ENCODE measurements around the gene GIPR.
A peak's percentile ranks its signal among the peaks of the same experiment; 100 is the strongest.

GIPR gene

DNA sequence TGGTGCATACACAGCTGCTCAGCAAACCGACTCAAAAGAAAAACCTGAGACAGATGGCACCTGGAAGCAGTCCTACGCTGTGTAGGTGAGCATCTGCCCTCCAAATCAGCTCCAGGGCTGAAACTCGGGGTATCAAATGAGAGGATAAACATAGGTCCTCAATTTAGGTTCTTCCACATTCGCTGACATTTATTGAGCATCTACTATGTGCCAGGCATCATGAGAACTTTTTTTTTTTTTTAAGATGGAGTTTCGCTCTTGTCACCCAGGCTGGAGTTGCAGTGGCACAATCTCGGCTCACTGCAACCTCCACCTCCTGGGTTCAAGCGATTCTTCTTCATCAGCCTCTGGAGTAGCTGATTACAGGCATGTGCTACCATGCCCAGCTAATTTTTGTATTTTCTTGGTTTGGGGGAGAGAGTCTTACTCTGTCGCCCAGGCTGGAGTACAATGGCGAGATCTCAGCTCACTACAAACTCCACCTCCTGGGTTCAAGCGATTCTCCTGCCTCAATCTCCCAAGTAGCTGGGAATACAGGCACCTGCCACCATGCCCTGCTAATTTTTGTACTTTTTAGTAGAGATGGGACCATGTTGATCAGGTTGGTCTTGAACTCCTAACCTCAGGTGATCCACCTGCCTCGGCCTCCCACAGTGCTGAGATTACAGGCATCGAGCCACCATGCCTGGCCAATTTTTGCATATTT is 37.8 kb downstream of the GIPR start:
- H3K79me2 ChIP-seq (ENCODE audit: control insufficient read depth, low read length), result peaks cover 9% of the 10 kb centered on the region
- no peaks in the 10 kb centered on the region for H3K9me3 ChIP-seq (ENCODE audit: control insufficient read depth, insufficient read depth, low read length)
- TF ChIP-seq EZH2phosphoT487 (IDR thresholded peaks at IDR 0.05; ENCODE audit: borderline replicate concordance, low read length), result no peak
- TF ChIP-seq, protein P1, sequence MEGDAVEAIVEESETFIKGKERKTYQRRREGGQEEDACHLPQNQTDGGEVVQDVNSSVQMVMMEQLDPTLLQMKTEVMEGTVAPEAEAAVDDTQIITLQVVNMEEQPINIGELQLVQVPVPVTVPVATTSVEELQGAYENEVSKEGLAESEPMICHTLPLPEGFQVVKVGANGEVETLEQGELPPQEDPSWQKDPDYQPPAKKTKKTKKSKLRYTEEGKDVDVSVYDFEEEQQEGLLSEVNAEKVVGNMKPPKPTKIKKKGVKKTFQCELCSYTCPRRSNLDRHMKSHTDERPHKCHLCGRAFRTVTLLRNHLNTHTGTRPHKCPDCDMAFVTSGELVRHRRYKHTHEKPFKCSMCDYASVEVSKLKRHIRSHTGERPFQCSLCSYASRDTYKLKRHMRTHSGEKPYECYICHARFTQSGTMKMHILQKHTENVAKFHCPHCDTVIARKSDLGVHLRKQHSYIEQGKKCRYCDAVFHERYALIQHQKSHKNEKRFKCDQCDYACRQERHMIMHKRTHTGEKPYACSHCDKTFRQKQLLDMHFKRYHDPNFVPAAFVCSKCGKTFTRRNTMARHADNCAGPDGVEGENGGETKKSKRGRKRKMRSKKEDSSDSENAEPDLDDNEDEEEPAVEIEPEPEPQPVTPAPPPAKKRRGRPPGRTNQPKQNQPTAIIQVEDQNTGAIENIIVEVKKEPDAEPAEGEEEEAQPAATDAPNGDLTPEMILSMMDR (IDR thresholded peaks at IDR 0.05; ENCODE audit: low read depth, low read length, poor library complexity, severe bottlenecking), result no peak
- peak overlapping the region; percentile 52 for H3K4me3 ChIP-seq (ENCODE audit: low read length)
- peak overlapping the region; percentile 92 for H3K27ac ChIP-seq (ENCODE audit: low read depth, low read length)
- no peaks in the 10 kb centered on the region for H4K20me1 ChIP-seq (ENCODE audit: control insufficient read depth, insufficient read depth, low read depth, low read length)
- H3K36me3 ChIP-seq (ENCODE audit: control insufficient read depth, low read length), result peaks cover 35% of the 10 kb centered on the region
- H3K9me2 ChIP-seq (replicated peaks; ENCODE audit: control insufficient read depth, low read length), result no peaks in the 10 kb centered on the region
- no peaks in the 10 kb centered on the region for H3K27me3 ChIP-seq (ENCODE audit: control insufficient read depth, low read length)
- H3F3A ChIP-seq (ENCODE audit: control insufficient read depth, insufficient read depth), result peaks cover 36% of the 10 kb centered on the region
- peaks cover 48% of the 10 kb centered on the region for H3K4me1 ChIP-seq (ENCODE audit: control insufficient read depth, low read length)
- H3K4me2 ChIP-seq (ENCODE audit: low read length), result peak overlapping the region; percentile 75

- H3F3A ChIP-seq (ENCODE audit: control insufficient read depth, insufficient read depth), result peaks cover 33% of the 10 kb centered on the region
- H3K4me1 ChIP-seq (ENCODE audit: control insufficient read depth, low read length), result peaks cover 44% of the 10 kb centered on the region
- no peak overlapping the region for H3K27ac ChIP-seq (ENCODE audit: low read depth, low read length)
- H4K20me1 ChIP-seq (ENCODE audit: control insufficient read depth, insufficient read depth, low read depth, low read length), result no peaks in the 10 kb centered on the region
- H3K79me2 ChIP-seq (ENCODE audit: control insufficient read depth, low read length), result peaks cover 51% of the 10 kb centered on the region
- H3K9me2 ChIP-seq (replicated peaks; ENCODE audit: control insufficient read depth, low read length), result no peaks in the 10 kb centered on the region
- no peak overlapping the region for H3K4me3 ChIP-seq (ENCODE audit: low read length)
- peaks cover 35% of the 10 kb centered on the region for H3K36me3 ChIP-seq (ENCODE audit: control insufficient read depth, low read length)
- TF ChIP-seq EZH2phosphoT487 (IDR thresholded peaks at IDR 0.05; ENCODE audit: borderline replicate concordance, low read length), result no peak
- TF ChIP-seq, protein P1 (IDR thresholded peaks at IDR 0.05; ENCODE audit: low read depth, low read length, poor library complexity, severe bottlenecking), result no peak
- H3K9me3 ChIP-seq (ENCODE audit: control insufficient read depth, insufficient read depth, low read length), result no peaks in the 10 kb centered on the region
- H3K4me2 ChIP-seq (ENCODE audit: low read length), result no peak overlapping the region
- H3K27me3 ChIP-seq (ENCODE audit: control insufficient read depth, low read length), result no peaks in the 10 kb centered on the region
Observed at GRCh38 chr19:45710356-45711130, 42.5 kb downstream of the GIPR start.

DNA sequence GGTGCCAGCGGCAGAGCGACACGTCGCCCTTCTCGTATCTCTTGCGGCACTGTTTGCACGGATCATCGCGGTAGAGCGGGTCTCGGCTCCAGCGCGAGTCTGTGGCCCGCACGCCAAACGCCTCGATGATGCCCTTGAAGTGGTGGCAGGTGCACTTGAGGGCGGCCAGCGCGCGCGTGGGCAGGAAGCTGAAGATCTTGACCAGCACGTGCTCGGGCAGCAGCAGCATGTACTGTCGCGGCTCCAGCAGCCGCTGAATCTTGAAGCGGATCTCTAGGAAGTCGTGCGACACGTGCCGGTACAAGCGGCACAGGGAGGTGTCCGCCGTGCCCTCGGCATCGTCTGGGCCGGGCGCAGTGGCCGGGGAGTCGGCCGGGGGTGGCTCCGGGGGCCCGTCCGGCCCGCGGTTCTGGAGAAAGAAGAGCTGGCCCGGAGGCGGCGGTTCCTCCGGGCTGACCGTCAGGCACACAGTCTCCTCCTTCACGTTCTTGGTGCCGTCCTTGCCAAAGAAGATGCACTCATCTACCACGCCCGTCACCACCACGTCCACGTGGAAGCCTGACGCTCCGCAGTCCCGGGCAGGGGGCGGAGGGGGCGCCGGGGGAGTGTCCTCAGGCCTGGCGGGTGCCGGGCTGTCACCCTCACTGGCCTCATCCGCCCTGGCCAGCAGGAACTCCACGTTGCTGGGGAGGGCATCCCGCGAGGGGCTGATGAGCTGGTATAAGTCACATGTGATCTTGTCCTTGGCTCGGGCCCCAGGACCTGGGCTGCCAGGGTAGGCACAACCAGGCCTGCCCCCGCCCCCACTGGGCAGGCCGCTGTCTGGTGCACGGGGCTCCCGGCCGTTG is 44.1 kb downstream of the GIPR start:
- peaks cover 66% of the 10 kb centered on the region for H3K79me2 ChIP-seq (ENCODE audit: control insufficient read depth, low read length)
- peaks cover 37% of the 10 kb centered on the region for H3K4me1 ChIP-seq (ENCODE audit: control insufficient read depth, low read length)
- no peak overlapping the region for H3K4me2 ChIP-seq (ENCODE audit: low read length)
- no peaks in the 10 kb centered on the region for H3K9me2 ChIP-seq (replicated peaks; ENCODE audit: control insufficient read depth, low read length)
- TF ChIP-seq EZH2phosphoT487 (IDR thresholded peaks at IDR 0.05; ENCODE audit: borderline replicate concordance, low read length), result no peak
- TF ChIP-seq, protein P1 (IDR thresholded peaks at IDR 0.05; ENCODE audit: low read depth, low read length, poor library complexity, severe bottlenecking), result no peak
- no peaks in the 10 kb centered on the region for H4K20me1 ChIP-seq (ENCODE audit: control insufficient read depth, insufficient read depth, low read depth, low read length)
- no peak overlapping the region for H3K27ac ChIP-seq (ENCODE audit: low read depth, low read length)
- no peak overlapping the region for H3K4me3 ChIP-seq (ENCODE audit: low read length)
- no peaks in the 10 kb centered on the region for H3K27me3 ChIP-seq (ENCODE audit: control insufficient read depth, low read length)
- peaks cover 22% of the 10 kb centered on the region for H3F3A ChIP-seq (ENCODE audit: control insufficient read depth, insufficient read depth)
- H3K9me3 ChIP-seq (ENCODE audit: control insufficient read depth, insufficient read depth, low read length), result no peaks in the 10 kb centered on the region
- peaks cover 29% of the 10 kb centered on the region for H3K36me3 ChIP-seq (ENCODE audit: control insufficient read depth, low read length)

Measured in DOHH2 (cell line).